CD8-positive, alpha-beta memory T cell (primary cell): ENCODE data around the gene SLC25A1. TPM values are rescaled to one million over a fixed set of nuclear protein-coding genes. Genes with fewer than 3 reads are reported as not detected.
A peak's percentile ranks its signal among the peaks of the same experiment; 100 is the strongest.

Experiments
- CTCF ChIA-PET: fragments of 350-600 bp; sonication (Branson Sonifier 250); formaldehyde crosslinking; loops from one replicate; lab custom pipeline; 2021; ENCODE audit warnings: antibody characterized with exemption; lab: Charles Lee
- POLR2A ChIA-PET: fragments of 350-600 bp; sonication (Branson Sonifier 250); formaldehyde crosslinking; loops from one replicate; lab custom pipeline; 2021; ENCODE audit warnings: antibody characterized with exemption; lab: Charles Lee
- DNase-seq, 5 donors: peaks; one replicate each; pipeline versions ENCODE4 v3.0.0 to v3.0.0-alpha.2; 2020 to 2022; ENCODE audit warnings: mixed read lengths in 1 of 5
- H3K27ac ChIP-seq: one replicate; pipeline ENCODE4 v1.7.0; 2013; ENCODE audit warnings: low read depth, mild to moderate bottlenecking, low read length, moderate library complexity
- H3K27me3 ChIP-seq: 2 replicates; pipeline ENCODE4 v1.7.0; 2013; ENCODE audit warnings: low read length, mild to moderate bottlenecking; ENCODE audit not compliant: insufficient read depth, poor library complexity, severe bottlenecking
- H3K36me3 ChIP-seq: 2 replicates; pipeline ENCODE4 v1.7.0; 2013; ENCODE audit warnings: mild to moderate bottlenecking, low read length, moderate library complexity; ENCODE audit not compliant: insufficient read depth
- H3K4me1 ChIP-seq: 2 replicates; pipeline ENCODE4 v1.7.0; 2013; ENCODE audit warnings: mild to moderate bottlenecking, low read length, moderate library complexity; ENCODE audit not compliant: insufficient read depth
- H3K4me3 ChIP-seq: 2 replicates; pipeline ENCODE4 v1.7.0; 2013; ENCODE audit warnings: mild to moderate bottlenecking, low read length
- H3K9me3 ChIP-seq: 2 replicates; pipeline ENCODE4 v1.7.0; 2013; ENCODE audit warnings: mild to moderate bottlenecking, low read length
- H3K27ac Mint-ChIP-seq, 8 donors: one replicate each; pipeline ENCODE4 v1.8.0; 2020 to 2021; ENCODE audit warnings: mixed read lengths in 8 of 8, mild to moderate bottlenecking in 6 of 8, inconsistent platforms in 3 of 8, moderate library complexity in 3 of 8
- H3K27me3 Mint-ChIP-seq, 2 donors: one replicate each; pipeline ENCODE4 v1.8.0; 2020 to 2021; ENCODE audit warnings: mixed read lengths in 2 of 2, mild to moderate bottlenecking in 1 of 2, moderate library complexity in 1 of 2
- H3K36me3 Mint-ChIP-seq, 3 donors: one replicate each; pipeline ENCODE4 v1.8.0; 2020 to 2021; ENCODE audit warnings: mixed read lengths in 3 of 3, inconsistent platforms in 1 of 3, mild to moderate bottlenecking in 1 of 3
- H3K4me1 Mint-ChIP-seq, 3 donors: one replicate each; pipeline ENCODE4 v1.8.0; 2020 to 2021; ENCODE audit warnings: mixed read lengths in 3 of 3, inconsistent platforms in 1 of 3, mild to moderate bottlenecking in 1 of 3
- H3K4me3 Mint-ChIP-seq, 7 donors: one replicate each; pipeline ENCODE4 v1.8.0; 2020 to 2021; ENCODE audit warnings: mixed read lengths in 7 of 7, mild to moderate bottlenecking in 6 of 7, moderate library complexity in 4 of 7, inconsistent platforms in 2 of 7
- H3K9me3 Mint-ChIP-seq, 5 donors: one replicate each; pipeline ENCODE4 v1.8.0; 2020 to 2022; ENCODE audit warnings: mixed read lengths in 5 of 5, mild to moderate bottlenecking in 3 of 5, moderate library complexity in 2 of 5, inconsistent platforms in 1 of 5
- polyA plus RNA-seq: library from polyadenylated mRNA; unstranded; fragments of 300-500 nt; fragmentation: Illumina TruSeq; gene quantifications from one replicate; pipeline ENCODE4 v1.2.3, GENCODE V29; 2021
- total RNA-seq, 2 experiments: library from RNA; stranded (reverse); gene quantifications; one replicate each; pipeline ENCODE4 v1.2.3, GENCODE V29; 2021

SLC25A1 gene
- total and polyA plus RNA-seq, 3 experiments from 2014 or later = 42.4 to 69.9 (median 44.7) TPM

- no peak overlapping the region for H3K4me3 ChIP-seq
- no peaks in the 10 kb centered on the region for H3K9me3 Mint-ChIP-seq
- H3K27me3 ChIP-seq = no peaks in the 10 kb centered on the region
- no peaks in the 10 kb centered on the region for H3K9me3 ChIP-seq
- H3K4me3 Mint-ChIP-seq = peak overlapping the region in 1 of 7 donors; percentile 73
- H3K4me1 ChIP-seq = peaks cover 19% of the 10 kb centered on the region
- no peaks in the 10 kb centered on the region for H3K36me3 ChIP-seq
- peaks cover 0 to 3% (median 0%) of the 10 kb centered on the region in 3 donors for H3K36me3 Mint-ChIP-seq
- ChIA-PET POLR2A (no interaction called here), CTCF (no interaction called here)
- H3K4me1 Mint-ChIP-seq = peaks cover 5 to 20% (median 10%) of the 10 kb centered on the region in 3 donors
- H3K27ac ChIP-seq = no peak overlapping the region
- no peak for DNase-seq
- peak overlapping the region in 1 of 8 donors; percentile 86 for H3K27ac Mint-ChIP-seq
- H3K27me3 Mint-ChIP-seq = peaks cover 0 to 4% of the 10 kb centered on the region in 2 donors
Measured at GRCh38 chr22:19182472-19183157, 4.1 kb upstream of the SLC25A1 start.

GRCh38 chr22:19181786-19182471 lies 3.4 kb upstream of the SLC25A1 start:
- Mint-ChIP-seq H3K4me1 (peaks cover 5 to 22% (median 10%) of the 10 kb centered on the region in 3 donors), H3K27ac (peak overlapping the region in 2 of 8 donors; percentile 30 to 74), H3K36me3 (peaks cover 0 to 3% (median 0%) of the 10 kb centered on the region in 3 donors), H3K27me3 (peaks cover 0 to 2% of the 10 kb centered on the region in 2 donors), H3K9me3 (no peaks in the 10 kb centered on the region), H3K4me3 (peak overlapping the region in 2 of 7 donors; percentile 73 to 80)
- POLR2A ChIA-PET = no interaction called here
- Histone ChIP-seq H3K36me3 (no peaks in the 10 kb centered on the region), H3K27me3 (no peaks in the 10 kb centered on the region), H3K4me1 (peaks cover 19% of the 10 kb centered on the region), H3K4me3 (no peak overlapping the region), H3K27ac (no peak overlapping the region), H3K9me3 (no peaks in the 10 kb centered on the region)
- DNase-seq = no peak
- CTCF ChIA-PET = no interaction called here

- Mint-ChIP-seq H3K36me3 (peaks cover 0 to 3% (median 0%) of the 10 kb centered on the region in 3 donors), H3K27me3 (peaks cover 0 to 2% of the 10 kb centered on the region in 2 donors), H3K27ac (peak overlapping the region in 1 of 8 donors; percentile 42), H3K4me3 (no peak overlapping the region), H3K9me3 (no peaks in the 10 kb centered on the region), H3K4me1 (peaks cover 5 to 29% (median 10%) of the 10 kb centered on the region in 3 donors)
- ChIA-PET POLR2A (interaction anchor here (0.6 kb wide), 1 partner anchor 8 kb away, joined by 3 read pairs; no protein-coding TSS in a partner anchor), CTCF (no interaction called here)
- no peak for DNase-seq
- Histone ChIP-seq H3K9me3 (no peaks in the 10 kb centered on the region), H3K27me3 (no peaks in the 10 kb centered on the region), H3K4me3 (no peak overlapping the region), H3K27ac (no peak overlapping the region), H3K36me3 (no peaks in the 10 kb centered on the region), H3K4me1 (peaks cover 22% of the 10 kb centered on the region)
Measured at GRCh38 chr22:19180740-19181410, 2.3 kb upstream of the SLC25A1 start.

- no peak for DNase-seq
- Histone ChIP-seq H3K9me3 (no peaks in the 10 kb centered on the region), H3K27ac (peak overlapping the region; percentile 87), H3K4me3 (no peak overlapping the region), H3K36me3 (no peaks in the 10 kb centered on the region), H3K27me3 (no peaks in the 10 kb centered on the region), H3K4me1 (peaks cover 22% of the 10 kb centered on the region)
- H3K4me1 Mint-ChIP-seq = peaks cover 5 to 32% (median 10%) of the 10 kb centered on the region in 3 donors
- H3K27me3 Mint-ChIP-seq = peaks cover 0 to 2% of the 10 kb centered on the region in 2 donors
- H3K4me3 Mint-ChIP-seq = peak overlapping the region in 2 of 7 donors; percentile 23 to 95
- ChIA-PET CTCF (interaction anchor here (0.8 to 2.0 kb wide), 4 partner anchors 35 to 299 kb away, joined by 3 to 9 read pairs (median 4); partner anchors contain the start of genes CDC45, ESS2 and UFD1), POLR2A (no interaction called here)
- no peaks in the 10 kb centered on the region for H3K9me3 Mint-ChIP-seq
- H3K36me3 Mint-ChIP-seq = peaks cover 0 to 3% (median 0%) of the 10 kb centered on the region in 3 donors
- peak overlapping the region in 1 of 8 donors; percentile 6 for H3K27ac Mint-ChIP-seq
Measured at GRCh38 chr22:19180234-19180633, 1.7 kb upstream of the SLC25A1 start.

GRCh38 chr22:19179497-19180048 lies 1.0 kb upstream of the SLC25A1 start:
- CTCF ChIA-PET = interaction anchor here (0.8 to 2.0 kb wide), 6 partner anchors 34 to 450 kb away, joined by 3 to 9 read pairs (median 3); partner anchors contain the start of genes CDC45, ESS2 and UFD1
- peaks cover 5 to 32% (median 10%) of the 10 kb centered on the region in 3 donors for H3K4me1 Mint-ChIP-seq
- H3K36me3 ChIP-seq = no peaks in the 10 kb centered on the region
- peak in 4 of 5 donors; percentile 19 to 66 (median 35) for DNase-seq
- peak overlapping the region; percentile 75 to 92 (median 85) for H3K27ac Mint-ChIP-seq
- H3K36me3 Mint-ChIP-seq = peaks cover 0 to 3% (median 0%) of the 10 kb centered on the region in 3 donors
- H3K9me3 ChIP-seq = no peaks in the 10 kb centered on the region
- no peaks in the 10 kb centered on the region for H3K27me3 ChIP-seq
- H3K4me3 ChIP-seq = peak overlapping the region; percentile 80
- POLR2A ChIA-PET = interaction anchor here (0.8 kb wide), 1 partner anchor 35 kb away, joined by 3 read pairs; the partner anchor contains the start of gene ESS2
- peaks cover 0 to under 1% of the 10 kb centered on the region in 2 donors for H3K27me3 Mint-ChIP-seq
- H3K4me1 ChIP-seq = peaks cover 22% of the 10 kb centered on the region
- peak overlapping the region; percentile 87 for H3K27ac ChIP-seq
- H3K4me3 Mint-ChIP-seq = peak overlapping the region; percentile 87 to 95 (median 91)
- no peaks in the 10 kb centered on the region for H3K9me3 Mint-ChIP-seq

GRCh38 chr22:19178065-19178656 lies 375 bp downstream of the SLC25A1 start:
- peaks cover 5% of the 10 kb centered on the region for H3K36me3 ChIP-seq
- H3K9me3 ChIP-seq = no peaks in the 10 kb centered on the region
- peak overlapping the region; percentile 87 for H3K27ac ChIP-seq
- CTCF ChIA-PET = interaction anchor here (1.0 to 2.0 kb wide), 2 partner anchors 33 to 34 kb away, joined by 3 to 9 read pairs; partner anchors contain the start of gene ESS2
- POLR2A ChIA-PET = interaction anchor here (0.9 to 1.0 kb wide), 2 partner anchors 254 to 302 kb away, joined by 3 read pairs; partner anchors contain the start of genes CDC45 and MRPL40
- no peaks in the 10 kb centered on the region for H3K27me3 ChIP-seq
- DNase-seq = peak; percentile 59 to 78 (median 65)
- H3K4me3 ChIP-seq = peak overlapping the region; percentile 61
- Mint-ChIP-seq H3K36me3 (peaks cover 0 to 3% (median 0%) of the 10 kb centered on the region in 3 donors), H3K9me3 (no peaks in the 10 kb centered on the region), H3K27ac (no peak overlapping the region), H3K27me3 (no peaks in the 10 kb centered on the region), H3K4me1 (peaks cover 10 to 38% (median 14%) of the 10 kb centered on the region in 3 donors), H3K4me3 (peak overlapping the region in 5 of 7 donors; percentile 15 to 90 (median 27))
- H3K4me1 ChIP-seq = peaks cover 25% of the 10 kb centered on the region
